Chondrocyte (in vitro differentiated cells): ENCODE measurements around the gene MYO5C. TPM values are rescaled to one million over a fixed set of nuclear protein-coding genes. Genes with fewer than 3 reads are reported as not detected.
A peak's percentile ranks its signal among the peaks of the same experiment; 100 is the strongest.

ENCODE experiments used
- DNase-seq: peaks from one replicate; pipeline ENCODE4 v3.0.0; 2021; ENCODE audit warnings: mixed read lengths, low spot score
- H3K27ac Mint-ChIP-seq: one replicate; pipeline ENCODE4 v1.8.0; 2021; ENCODE audit warnings: mild to moderate bottlenecking, moderate library complexity, mixed read lengths; ENCODE audit not compliant: unreplicated experiment
- H3K27me3 Mint-ChIP-seq: 2 replicates; pipeline ENCODE4 v1.8.0; 2021; ENCODE audit warnings: low read depth, mixed read lengths
- H3K36me3 Mint-ChIP-seq: 2 replicates; pipeline ENCODE4 v1.8.0; 2021; ENCODE audit warnings: low read depth, mixed read lengths
- H3K4me1 Mint-ChIP-seq: 2 replicates; pipeline ENCODE4 v1.8.0; 2021; ENCODE audit warnings: low read depth, mild to moderate bottlenecking, mixed read lengths
- H3K4me3 Mint-ChIP-seq: one replicate; pipeline ENCODE4 v1.8.0; 2021; ENCODE audit warnings: mild to moderate bottlenecking, moderate library complexity, mixed read lengths; ENCODE audit not compliant: unreplicated experiment
- H3K9me3 Mint-ChIP-seq: 2 replicates; pipeline ENCODE4 v1.8.0; 2021; ENCODE audit warnings: low read depth, mixed read lengths
- CTCF ChIP-seq: fragments of 200-600 bp; sonication (generic); IDR thresholded peaks from 2 replicates; pipeline ENCODE4 v1.5.0; 2021; ENCODE audit warnings: antibody characterized with exemption, mild to moderate bottlenecking, moderate library complexity
- total RNA-seq: library from RNA; stranded (reverse); gene quantifications from 3 replicates; pipeline ENCODE4 v1.2.1, GENCODE V29; 2021

The MYO5C gene
- total RNA-seq, 1 donor from 2014 or later, result 1.4 TPM

- H3K27me3 Mint-ChIP-seq, result no peaks in the 10 kb centered on the region
- peaks cover 3% of the 10 kb centered on the region for H3K36me3 Mint-ChIP-seq
- DNase-seq, result no peak
- no peak overlapping the region for H3K4me3 Mint-ChIP-seq
- H3K9me3 Mint-ChIP-seq, result no peaks in the 10 kb centered on the region
- H3K4me1 Mint-ChIP-seq, result no peaks in the 10 kb centered on the region
- H3K27ac Mint-ChIP-seq, result no peak overlapping the region
- TF ChIP-seq CTCF, result no peak
These were observed 17.5 kb downstream of the MYO5C start for GRCh38 chr15:52278135-52278534.

GRCh38 chr15:52277575-52277974 is 18.0 kb downstream of the MYO5C start:
- no peak for DNase-seq
- Mint-ChIP-seq H3K4me3 (no peak overlapping the region), H3K27ac (no peak overlapping the region), H3K27me3 (no peaks in the 10 kb centered on the region), H3K36me3 (peaks cover 3% of the 10 kb centered on the region), H3K4me1 (no peaks in the 10 kb centered on the region), H3K9me3 (no peaks in the 10 kb centered on the region)
- TF ChIP-seq CTCF, result no peak

DNA sequence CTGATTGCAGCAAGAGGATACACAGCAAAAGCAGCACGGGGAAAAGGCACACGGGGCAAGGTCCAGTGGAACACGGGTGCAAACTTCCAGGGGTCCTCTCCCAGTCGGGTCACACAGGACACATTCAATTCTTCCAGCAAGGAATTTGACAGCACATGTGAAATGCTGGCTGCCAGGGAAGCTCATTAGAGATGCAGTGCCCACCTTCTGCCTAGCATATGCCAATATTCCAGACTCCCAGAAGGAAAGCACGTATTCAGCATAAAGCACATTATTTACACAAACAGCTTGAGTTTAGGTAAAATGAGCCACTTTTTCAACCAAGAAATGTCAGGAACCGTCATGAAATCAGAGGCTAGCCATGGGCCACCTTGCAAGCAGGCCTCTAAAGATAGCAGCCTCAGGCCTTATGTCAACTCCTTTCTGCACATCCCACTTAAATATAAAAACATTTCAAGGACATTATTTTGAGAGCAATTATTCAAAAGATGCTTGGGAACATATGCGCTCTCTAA is 19.3 kb downstream of the MYO5C start:
- DNase-seq, result no peak
- H3K4me3 Mint-ChIP-seq, result no peak overlapping the region
- no peak for TF ChIP-seq CTCF
- no peaks in the 10 kb centered on the region for H3K4me1 Mint-ChIP-seq
- no peak overlapping the region for H3K27ac Mint-ChIP-seq
- H3K27me3 Mint-ChIP-seq, result no peaks in the 10 kb centered on the region
- H3K9me3 Mint-ChIP-seq, result no peaks in the 10 kb centered on the region
- H3K36me3 Mint-ChIP-seq, result peaks cover 5% of the 10 kb centered on the region

DNA sequence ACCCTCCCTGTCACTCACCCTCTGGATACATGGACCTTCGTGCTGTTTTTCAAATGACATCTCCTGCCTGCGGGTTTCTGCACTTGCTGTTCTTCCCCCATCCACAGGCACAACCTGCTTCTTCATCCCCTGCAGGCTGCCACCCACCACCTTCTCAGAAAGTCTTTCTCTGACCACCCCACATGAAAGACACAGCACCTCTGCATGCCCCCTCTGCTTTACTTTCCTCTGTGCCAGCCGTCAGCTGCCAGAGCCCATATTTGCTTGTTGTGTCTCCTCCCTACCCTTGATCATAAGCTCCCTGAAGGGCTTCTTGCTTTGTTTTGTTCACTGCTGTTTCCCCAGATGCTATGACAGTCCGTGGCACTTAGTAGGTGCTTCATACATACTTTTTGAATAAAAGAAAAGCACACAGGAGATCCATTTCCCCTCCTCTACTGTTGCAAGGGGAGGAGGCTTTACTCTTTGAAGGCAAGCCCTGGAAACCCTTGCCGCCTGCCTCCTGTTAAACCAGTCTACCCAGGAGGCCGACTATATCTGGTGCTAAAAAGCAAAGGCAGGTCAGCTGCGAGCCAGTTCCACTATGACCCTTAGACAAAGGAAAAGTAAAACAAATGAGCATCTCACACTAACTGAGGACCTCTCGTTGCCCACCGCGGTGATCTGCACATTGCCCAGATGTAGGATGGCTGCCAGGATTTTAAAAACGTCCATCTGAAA is 31.9 kb downstream of the MYO5C start:
- Mint-ChIP-seq H3K36me3 (no peaks in the 10 kb centered on the region), H3K9me3 (no peaks in the 10 kb centered on the region), H3K4me3 (no peak overlapping the region), H3K27me3 (no peaks in the 10 kb centered on the region), H3K4me1 (peaks cover 13% of the 10 kb centered on the region), H3K27ac (no peak overlapping the region)
- TF ChIP-seq CTCF, result no peak
- no peak for DNase-seq

DNA sequence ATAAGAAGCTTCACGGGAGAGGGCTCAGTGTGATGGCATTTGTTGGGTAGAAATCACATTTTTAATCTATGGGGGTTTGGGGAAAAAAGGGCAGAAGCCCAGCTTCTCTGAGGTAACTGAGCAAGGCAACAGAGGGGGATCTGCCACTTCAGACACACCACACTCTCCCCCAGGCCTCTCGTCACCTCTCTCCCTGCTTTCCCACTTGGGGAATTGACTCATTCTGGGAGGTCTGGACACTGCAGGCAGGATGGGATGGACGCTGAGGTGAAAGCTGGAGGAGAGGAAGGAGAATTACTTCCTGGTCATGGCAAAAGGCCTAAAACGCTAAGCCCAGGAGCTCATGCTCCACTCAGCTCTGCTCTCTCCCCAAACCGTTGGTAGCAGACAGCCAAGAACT is 33.2 kb downstream of the MYO5C start:
- H3K27ac Mint-ChIP-seq, result peak overlapping the region; percentile 81
- no peak for TF ChIP-seq CTCF
- DNase-seq, result no peak
- H3K4me1 Mint-ChIP-seq, result peaks cover 22% of the 10 kb centered on the region
- no peaks in the 10 kb centered on the region for H3K27me3 Mint-ChIP-seq
- no peaks in the 10 kb centered on the region for H3K9me3 Mint-ChIP-seq
- H3K4me3 Mint-ChIP-seq, result no peak overlapping the region
- no peaks in the 10 kb centered on the region for H3K36me3 Mint-ChIP-seq
